ENCODE measurements around the gene PRR15.

DNA sequence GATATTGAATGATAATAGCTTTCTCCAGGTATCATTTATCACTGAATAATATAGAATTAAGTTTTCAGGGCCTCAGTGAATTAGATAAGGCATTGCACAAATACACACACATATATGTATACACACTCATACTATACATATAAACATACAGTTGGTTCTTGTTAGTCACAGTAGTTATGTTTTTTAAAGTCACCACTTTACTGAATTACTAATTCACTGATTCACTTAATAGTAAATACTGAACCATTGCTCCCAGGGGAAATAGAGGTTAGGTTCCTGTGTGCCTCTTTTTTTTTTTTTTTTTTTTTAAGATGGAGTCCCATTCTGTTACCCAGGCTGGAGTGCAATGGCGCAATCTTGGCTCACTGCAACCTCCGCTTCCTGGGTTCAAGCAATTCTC lies 33.6 kb downstream of the PRR15 start:
- TF ChIP-seq POLR2A (IDR thresholded peaks at IDR 0.05), result no peak
- TF ChIP-seq, protein P1, sequence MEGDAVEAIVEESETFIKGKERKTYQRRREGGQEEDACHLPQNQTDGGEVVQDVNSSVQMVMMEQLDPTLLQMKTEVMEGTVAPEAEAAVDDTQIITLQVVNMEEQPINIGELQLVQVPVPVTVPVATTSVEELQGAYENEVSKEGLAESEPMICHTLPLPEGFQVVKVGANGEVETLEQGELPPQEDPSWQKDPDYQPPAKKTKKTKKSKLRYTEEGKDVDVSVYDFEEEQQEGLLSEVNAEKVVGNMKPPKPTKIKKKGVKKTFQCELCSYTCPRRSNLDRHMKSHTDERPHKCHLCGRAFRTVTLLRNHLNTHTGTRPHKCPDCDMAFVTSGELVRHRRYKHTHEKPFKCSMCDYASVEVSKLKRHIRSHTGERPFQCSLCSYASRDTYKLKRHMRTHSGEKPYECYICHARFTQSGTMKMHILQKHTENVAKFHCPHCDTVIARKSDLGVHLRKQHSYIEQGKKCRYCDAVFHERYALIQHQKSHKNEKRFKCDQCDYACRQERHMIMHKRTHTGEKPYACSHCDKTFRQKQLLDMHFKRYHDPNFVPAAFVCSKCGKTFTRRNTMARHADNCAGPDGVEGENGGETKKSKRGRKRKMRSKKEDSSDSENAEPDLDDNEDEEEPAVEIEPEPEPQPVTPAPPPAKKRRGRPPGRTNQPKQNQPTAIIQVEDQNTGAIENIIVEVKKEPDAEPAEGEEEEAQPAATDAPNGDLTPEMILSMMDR (IDR thresholded peaks at IDR 0.05), result no peak
